Keratinocyte (primary cell): ENCODE measurements around the gene FNDC10. TPM values are rescaled to one million over a fixed set of nuclear protein-coding genes. Genes with fewer than 3 reads are reported as not detected.
A peak's percentile ranks its signal among the peaks of the same experiment; 100 is the strongest.

Experiments
- DNase-seq: peaks from one replicate; pipeline ENCODE4 v3.0.0-alpha.2; 2011; ENCODE audit warnings: low read depth, missing footprints, low spot score
- FAIRE-seq: peaks from 2 replicates; lab custom pipeline; 2011; peaks lifted over from hg19 to GRCh38; lab: Jason Lieb, UNC
- H2AFZ ChIP-seq: 2 replicates; pipeline ENCODE4 v1.6.0; 2012; ENCODE audit warnings: low read length, control low read depth, inconsistent platforms; ENCODE audit not compliant: control insufficient read depth
- H3K27ac ChIP-seq: 2 replicates; pipeline ENCODE4 v1.5.1; 2011; ENCODE audit warnings: low read length; ENCODE audit not compliant: control insufficient read depth, insufficient read depth
- H3K27me3 ChIP-seq: 3 replicates; pipeline ENCODE4 v1.6.0; 2011; ENCODE audit warnings: low read length; ENCODE audit not compliant: control insufficient read depth, insufficient read depth; ENCODE audit errors: extremely low read depth
- H3K36me3 ChIP-seq, 2 experiments: 2 replicates in 1 of 2; 3 replicates in 1 of 2; pipeline ENCODE4 v1.5.1; 2011; ENCODE audit warnings: low read length in 2 of 2, mild to moderate bottlenecking in 1 of 2; ENCODE audit not compliant: control insufficient read depth in 2 of 2, insufficient read depth in 2 of 2; ENCODE audit errors: extremely low read depth in 1 of 2
- H3K4me1 ChIP-seq: 3 replicates; pipeline ENCODE4 v1.5.1; 2011; ENCODE audit warnings: low read length; ENCODE audit not compliant: control insufficient read depth, insufficient read depth; ENCODE audit errors: extremely low read depth
- H3K4me2 ChIP-seq: 3 replicates; pipeline ENCODE4 v1.6.0; 2011; ENCODE audit warnings: low read depth, low read length; ENCODE audit not compliant: control insufficient read depth, insufficient read depth; ENCODE audit errors: extremely low read depth
- H3K4me3 ChIP-seq, 3 experiments: fragments of 200-600 bp in 1 of 3; sonication (generic) in 1 of 3; 2 replicates in 2 of 3; 3 replicates in 1 of 3; pipeline ENCODE4 v1.5.1; 2011 to 2016; ENCODE audit warnings: low read length in 3 of 3, mild to moderate bottlenecking in 3 of 3, control low read depth in 2 of 3, inconsistent platforms in 1 of 3, low read depth in 1 of 3, mixed read lengths in 1 of 3, mixed run types in 1 of 3, moderate library complexity in 1 of 3; ENCODE audit not compliant: control insufficient read depth in 2 of 3, insufficient read depth in 2 of 3; ENCODE audit errors: extremely low read depth in 1 of 3
- H3K79me2 ChIP-seq: 2 replicates; pipeline ENCODE4 v1.6.0; 2012; ENCODE audit warnings: low read length; ENCODE audit not compliant: control insufficient read depth, insufficient read depth
- H3K9ac ChIP-seq: 3 replicates; pipeline ENCODE4 v1.6.0; 2011; ENCODE audit warnings: low read length; ENCODE audit not compliant: control insufficient read depth, insufficient read depth; ENCODE audit errors: extremely low read depth
- H3K9me1 ChIP-seq: 3 replicates; pipeline ENCODE4 v1.6.0; 2011; ENCODE audit warnings: low read length; ENCODE audit not compliant: control insufficient read depth, insufficient read depth; ENCODE audit errors: extremely low read depth
- H3K9me3 ChIP-seq: 2 replicates; pipeline ENCODE4 v1.5.1; 2012; ENCODE audit warnings: low read depth, low read length; ENCODE audit not compliant: control insufficient read depth
- H4K20me1 ChIP-seq: 3 replicates; pipeline ENCODE4 v1.6.0; 2011; ENCODE audit warnings: low read length; ENCODE audit not compliant: control insufficient read depth, insufficient read depth; ENCODE audit errors: extremely low read depth
- EZH2 ChIP-seq: IDR thresholded peaks from one replicate; pipeline ENCODE4 v1.6.1; 2012; ENCODE audit warnings: inconsistent platforms, mild to moderate bottlenecking, low read length, moderate library complexity
- dilution Hi-C: fragments of 300-500 bp; cut with MboI; formaldehyde crosslinking; loops from one replicate; pipeline ENCODE4 v1.7.0; 2020; ENCODE audit warnings: low sequenced_read_pairs; ENCODE audit not compliant: extremely low pct_ligation_motif_present
- polyA plus RNA-seq, 5 experiments: library from polyadenylated mRNA; depleted of rRNA in 3 of 5; stranded (reverse) in 3 of 5; stranded (forward) in 1 of 5; unstranded in 1 of 5; fragments of >200 nt; gene quantifications; 1 replicate in 1 of 5; 2 replicates in 3 of 5; 3 replicates in 1 of 5; pipeline versions ENCODE4 v1.2.1 to v1.2.3, GENCODE V29; 2011 to 2012; ENCODE audit warnings: missing spikeins in 2 of 5, low read depth in 1 of 5, low replicate concordance in 1 of 5
- TF ChIP-seq, protein P1 (sequence below), 3 experiments: IDR thresholded peaks in 1 of 3; conservative IDR thresholded peaks in 1 of 3; optimal IDR thresholded peaks in 1 of 3; 2 replicates in 2 of 3; 3 replicates in 1 of 3; pipeline versions ENCODE3 to v1.5.1; 2011; ENCODE audit warnings: low read length in 3 of 3, mild to moderate bottlenecking in 3 of 3, moderate library complexity in 2 of 3, control low read depth in 1 of 3, inconsistent platforms in 1 of 3; ENCODE audit not compliant: insufficient read depth in 2 of 3; ENCODE audit errors: extremely low read depth in 1 of 3

The FNDC10 gene
- polyA plus RNA-seq, 1 donor (not counting 4 experiments of a cell fraction or from before 2014, with no cell fraction given) = 1.2 TPM

DNA sequence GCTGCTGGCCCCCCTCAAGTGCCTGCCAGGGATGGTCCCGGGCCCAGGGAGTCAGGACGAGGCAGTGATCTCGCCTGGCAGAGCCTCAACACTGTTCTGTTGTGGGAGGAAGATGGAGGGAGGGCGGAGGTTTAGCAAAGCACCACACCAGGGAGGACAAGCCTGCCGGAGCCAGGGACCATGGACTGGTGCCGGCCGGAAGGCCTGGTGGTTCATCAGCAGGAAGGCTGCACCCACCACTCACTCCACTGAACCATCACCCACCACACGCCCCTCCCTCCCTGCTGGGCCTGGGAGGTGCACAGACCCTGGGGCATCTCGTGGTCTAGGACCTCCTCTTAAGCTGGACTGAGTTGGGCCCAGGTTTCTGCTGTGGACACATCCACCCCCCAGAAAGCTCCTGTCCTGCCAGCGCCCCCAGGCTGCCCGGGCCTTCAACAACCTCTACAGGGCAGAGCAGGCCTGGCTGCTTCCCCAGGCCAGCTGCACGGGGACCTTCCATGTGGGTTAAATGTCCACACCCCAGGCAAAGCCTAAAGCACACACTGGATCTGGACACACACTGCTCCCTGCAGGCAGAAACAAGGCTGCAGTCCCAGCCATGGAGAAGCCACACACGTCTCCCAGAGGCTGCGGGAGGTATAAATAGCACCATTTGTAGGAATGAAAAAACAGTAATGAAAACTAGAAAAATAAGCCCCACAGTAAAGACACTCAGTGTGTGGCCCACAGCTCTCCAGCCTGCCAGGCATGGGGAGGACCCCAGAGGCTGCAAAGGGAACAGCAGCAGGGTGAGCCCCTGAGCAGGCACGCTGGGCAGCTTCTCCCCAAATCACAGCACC, 49.1 kb downstream of the FNDC10 start:
- no peak for FAIRE-seq
- Histone ChIP-seq H4K20me1 (peaks cover 14% of the 10 kb centered on the region), H3K4me3 (no peak overlapping the region), H3K36me3 (peaks cover 0 to 21% of the 10 kb centered on the region in 2 experiments), H2AFZ (no peak overlapping the region), H3K4me2 (no peak overlapping the region), H3K9ac (no peak overlapping the region), H3K27me3 (no peaks in the 10 kb centered on the region), H3K9me1 (peaks cover 2% of the 10 kb centered on the region), H3K4me1 (peaks cover 9% of the 10 kb centered on the region), H3K79me2 (peaks cover 45% of the 10 kb centered on the region), H3K9me3 (no peaks in the 10 kb centered on the region), H3K27ac (no peak overlapping the region)
- dilution Hi-C loops = no loop called here
- TF ChIP-seq EZH2 = no peak
- TF ChIP-seq, protein P1, sequence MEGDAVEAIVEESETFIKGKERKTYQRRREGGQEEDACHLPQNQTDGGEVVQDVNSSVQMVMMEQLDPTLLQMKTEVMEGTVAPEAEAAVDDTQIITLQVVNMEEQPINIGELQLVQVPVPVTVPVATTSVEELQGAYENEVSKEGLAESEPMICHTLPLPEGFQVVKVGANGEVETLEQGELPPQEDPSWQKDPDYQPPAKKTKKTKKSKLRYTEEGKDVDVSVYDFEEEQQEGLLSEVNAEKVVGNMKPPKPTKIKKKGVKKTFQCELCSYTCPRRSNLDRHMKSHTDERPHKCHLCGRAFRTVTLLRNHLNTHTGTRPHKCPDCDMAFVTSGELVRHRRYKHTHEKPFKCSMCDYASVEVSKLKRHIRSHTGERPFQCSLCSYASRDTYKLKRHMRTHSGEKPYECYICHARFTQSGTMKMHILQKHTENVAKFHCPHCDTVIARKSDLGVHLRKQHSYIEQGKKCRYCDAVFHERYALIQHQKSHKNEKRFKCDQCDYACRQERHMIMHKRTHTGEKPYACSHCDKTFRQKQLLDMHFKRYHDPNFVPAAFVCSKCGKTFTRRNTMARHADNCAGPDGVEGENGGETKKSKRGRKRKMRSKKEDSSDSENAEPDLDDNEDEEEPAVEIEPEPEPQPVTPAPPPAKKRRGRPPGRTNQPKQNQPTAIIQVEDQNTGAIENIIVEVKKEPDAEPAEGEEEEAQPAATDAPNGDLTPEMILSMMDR (optimal IDR thresholded peaks at IDR 0.05 in 1 of 3, IDR thresholded peaks at IDR 0.05 in 1 of 3, conservative IDR thresholded peaks at IDR 0.05 in 1 of 3; ENCODE audit: extremely low read depth in 1 of 3, insufficient read depth in 2 of 3, low read length in 3 of 3) = peak in 2 of 3 experiments; percentile 13 to 33
- DNase-seq = no peak

DNA sequence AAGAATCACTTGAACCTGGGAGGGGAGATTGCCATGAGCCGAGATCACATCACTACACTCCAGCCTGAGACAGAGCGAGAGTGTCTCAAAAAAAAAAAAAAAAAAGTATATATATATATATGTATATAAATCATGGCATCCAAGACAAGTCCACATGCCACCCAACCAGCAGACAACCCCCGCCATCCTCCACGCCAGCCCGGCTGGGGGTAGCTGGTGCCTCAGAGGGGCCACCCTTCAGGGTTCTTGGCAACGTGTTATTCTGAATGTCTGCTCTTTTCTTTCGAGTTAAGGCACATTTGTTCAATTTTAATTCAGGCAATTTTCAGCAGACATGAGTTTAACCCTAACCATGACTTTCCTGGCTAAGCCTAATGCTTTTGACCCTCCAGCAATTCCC, 49.8 kb downstream of the FNDC10 start:
- H3K27me3 ChIP-seq = no peaks in the 10 kb centered on the region
- peaks cover 0 to 19% of the 10 kb centered on the region in 2 experiments for H3K36me3 ChIP-seq
- peaks cover 14% of the 10 kb centered on the region for H4K20me1 ChIP-seq
- no peaks in the 10 kb centered on the region for H3K9me3 ChIP-seq
- H3K9ac ChIP-seq = no peak overlapping the region
- no peak overlapping the region for H3K4me3 ChIP-seq
- peaks cover 2% of the 10 kb centered on the region for H3K9me1 ChIP-seq
- peaks cover 7% of the 10 kb centered on the region for H3K4me1 ChIP-seq
- DNase-seq = no peak
- FAIRE-seq = no peak
- dilution Hi-C loops = no loop called here
- no peak overlapping the region for H2AFZ ChIP-seq
- no peak overlapping the region for H3K27ac ChIP-seq
- no peak overlapping the region for H3K4me2 ChIP-seq
- peaks cover 42% of the 10 kb centered on the region for H3K79me2 ChIP-seq
- TF ChIP-seq EZH2 = no peak
- TF ChIP-seq, protein P1 (optimal IDR thresholded peaks at IDR 0.05 in 1 of 3, IDR thresholded peaks at IDR 0.05 in 1 of 3, conservative IDR thresholded peaks at IDR 0.05 in 1 of 3; ENCODE audit: extremely low read depth in 1 of 3, insufficient read depth in 2 of 3, low read length in 3 of 3) = no peak
